DMS 273 (cell line): ENCODE results near the gene CEP70.
"Not testable (repeated sequence)": the region's sequence is repeated elsewhere in the genome, so short reads cannot be mapped to it uniquely, and the experiment has no call there.

Source experiments
- DNase-seq: peaks from one replicate; lab custom pipeline; 2025; ENCODE audit not compliant: unreplicated experiment; lab: John Stamatoyannopoulos, UW

CEP70 gene

DNA sequence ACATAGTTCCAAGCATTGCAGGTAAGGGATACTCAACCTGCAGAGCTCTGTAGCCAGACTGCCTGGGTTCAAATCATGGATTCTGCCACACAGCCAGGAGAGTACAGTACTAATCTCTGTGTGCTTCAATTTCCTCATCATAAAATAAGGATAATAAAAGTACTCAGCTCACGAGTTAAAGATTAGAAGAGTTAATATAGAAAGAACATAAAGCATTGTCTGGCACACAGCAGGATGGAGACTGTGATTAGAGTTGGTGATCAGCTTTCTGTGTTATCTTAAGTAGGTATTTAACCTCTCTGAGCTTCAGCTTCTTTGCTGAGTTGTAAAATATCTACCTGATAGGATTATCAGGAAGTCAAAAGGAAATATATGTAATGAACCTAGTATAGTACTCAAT is 2.7 kb downstream of the CEP70 start:
- no peak for DNase-seq

GRCh38 chr3:138588445-138588844 is 5.6 kb downstream of the CEP70 start:
- DNase-seq: no peak

DNA sequence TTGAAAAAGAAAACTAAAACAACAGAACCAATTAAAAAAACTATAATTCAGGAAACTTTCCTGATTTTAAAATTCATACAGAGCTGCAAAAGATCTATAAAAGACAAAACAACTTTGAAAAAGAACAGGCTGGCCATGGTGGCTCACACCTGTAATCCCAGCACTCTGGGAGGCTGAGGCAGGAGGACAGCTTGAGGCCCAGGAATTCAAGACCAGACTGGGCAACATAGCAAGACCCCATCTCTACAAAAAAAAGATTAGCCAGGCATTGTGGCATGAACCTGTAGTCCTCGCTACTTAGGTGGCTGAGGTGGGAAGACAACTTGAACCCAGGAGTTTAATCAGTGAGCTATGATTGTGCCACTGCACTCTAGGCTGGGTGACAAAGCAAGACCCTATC is 6.7 kb downstream of the CEP70 start:
- DNase-seq: no peak

GRCh38 chr3:138578961-138579574 is 15.0 kb downstream of the CEP70 start:
- no peak for DNase-seq

DNA sequence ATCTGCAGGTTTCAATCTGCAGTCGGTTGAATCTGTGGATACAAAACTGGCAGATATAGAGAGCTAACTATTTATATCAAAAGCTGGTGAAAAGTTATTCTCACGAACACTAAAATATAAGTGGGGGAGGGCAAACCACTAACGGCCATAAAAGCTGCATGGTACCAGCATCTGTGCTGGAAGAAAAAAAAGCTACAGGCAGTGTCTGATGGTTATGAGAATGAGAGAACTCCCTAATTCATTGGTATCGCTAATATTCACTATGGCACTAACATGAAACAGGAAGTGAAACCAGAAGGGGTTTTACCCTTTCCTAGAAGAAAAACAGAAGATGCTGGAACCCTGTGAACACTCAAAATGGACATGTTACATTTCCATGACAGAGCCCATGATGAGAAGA is 15.9 kb downstream of the CEP70 start:
- no peak for DNase-seq

DNA sequence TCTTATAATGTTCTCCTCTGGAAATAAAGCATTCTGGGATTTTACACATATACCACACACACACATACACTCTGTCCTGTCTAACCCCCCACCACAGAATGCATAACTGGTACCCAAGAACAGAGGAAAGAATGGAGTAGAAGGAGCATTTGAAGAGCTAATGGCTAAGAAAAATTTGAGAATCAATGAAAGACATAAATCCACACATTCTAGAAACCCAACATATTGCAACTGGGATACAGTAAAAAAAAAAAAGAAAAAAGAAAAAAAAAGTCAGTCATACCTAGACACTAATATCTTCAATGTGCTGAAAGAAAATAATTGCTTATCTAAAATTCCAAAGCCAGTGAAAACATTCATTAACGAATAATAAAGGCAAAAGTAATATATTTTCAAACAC is 20.9 kb downstream of the CEP70 start:
- DNase-seq: no peak

DNA sequence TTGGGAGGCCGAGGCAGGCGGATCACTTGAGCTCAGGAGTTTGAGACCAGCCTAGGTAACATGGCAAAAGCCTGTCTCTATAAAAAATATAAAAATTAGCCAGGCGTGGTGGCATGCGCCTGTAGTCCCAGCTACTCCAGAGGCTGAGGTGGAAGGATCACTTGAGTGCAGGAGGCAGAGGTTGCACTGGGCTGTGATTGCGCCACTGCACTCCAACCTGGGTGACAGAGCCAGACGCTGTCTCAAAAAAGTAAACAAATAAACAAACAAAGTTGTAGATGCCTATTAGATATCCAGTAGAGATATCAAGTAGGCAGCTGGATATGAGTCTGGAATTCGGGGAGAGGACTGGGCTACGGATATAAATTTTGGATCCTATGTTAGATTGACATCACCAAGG is 24.4 kb downstream of the CEP70 start:
- DNase-seq: not testable (repeated sequence)

GRCh38 chr3:138569090-138569489 is 25.0 kb downstream of the CEP70 start:
- no peak for DNase-seq

GRCh38 chr3:138567403-138567802 is 26.7 kb downstream of the CEP70 start:
- peak; percentile 20 for DNase-seq

- DNase-seq: not testable (repeated sequence)
Measured at GRCh38 chr3:138566293-138566692, 27.8 kb downstream of the CEP70 start.

GRCh38 chr3:138562902-138563301 is 31.2 kb downstream of the CEP70 start:
- not testable (repeated sequence) for DNase-seq

DNA sequence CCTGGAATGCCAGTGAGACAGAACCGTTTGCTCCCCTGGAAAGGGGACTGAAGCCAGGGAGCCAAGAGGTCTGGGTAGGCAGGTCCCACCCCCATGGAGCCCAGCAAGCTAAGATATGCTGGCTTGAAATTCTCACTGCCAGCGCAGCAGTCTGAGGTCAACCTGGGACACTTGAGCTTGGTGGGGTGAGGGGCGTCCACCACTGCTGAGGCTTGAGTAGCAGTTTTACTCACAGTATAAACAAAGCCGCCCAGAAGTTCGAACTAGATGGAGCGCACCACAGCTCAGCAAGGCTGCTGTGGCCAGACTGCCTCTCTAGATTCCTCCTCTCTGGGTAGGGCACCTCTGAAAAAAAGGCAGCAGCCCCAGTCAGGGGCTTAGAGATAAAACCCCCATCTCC is 33.6 kb downstream of the CEP70 start:
- DNase-seq: no peak

DNA sequence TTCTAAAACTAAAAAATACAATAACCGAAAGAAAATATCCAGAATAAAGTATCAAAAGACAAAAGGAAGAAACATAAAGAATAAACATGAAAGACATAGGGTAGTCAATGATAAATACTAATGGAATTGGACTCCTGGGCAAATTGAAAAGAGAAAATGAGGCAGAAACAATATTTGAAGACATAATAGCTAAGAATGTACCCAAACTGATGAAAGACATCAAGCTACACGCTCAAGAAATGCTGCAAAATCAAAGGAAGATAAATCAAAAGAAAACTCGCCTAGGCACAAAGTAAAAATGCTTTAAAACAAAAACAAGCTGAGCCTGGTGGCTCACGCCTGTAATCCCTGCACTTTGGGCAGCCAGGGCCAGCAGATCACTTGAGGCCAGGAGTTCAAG is 34.9 kb downstream of the CEP70 start:
- no peak for DNase-seq

DNA sequence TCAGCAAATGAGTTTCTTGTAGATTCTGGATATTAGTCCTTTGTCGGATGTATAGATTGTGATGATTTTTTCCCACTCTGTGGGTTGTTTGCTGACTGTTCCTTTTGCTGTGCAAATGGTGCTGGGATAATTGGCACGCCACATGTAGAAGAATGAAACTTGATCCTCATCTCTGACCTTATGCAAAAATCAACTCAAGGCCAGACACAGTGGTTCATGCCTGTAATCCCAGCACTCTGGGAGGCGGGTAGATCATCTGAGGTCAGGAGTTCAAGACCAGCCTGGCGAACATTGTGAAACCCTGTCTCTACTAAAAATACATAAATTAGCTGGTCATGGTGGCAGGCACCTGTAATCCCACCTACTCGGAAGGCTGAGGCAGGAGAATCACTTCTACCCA is 39.3 kb downstream of the CEP70 start:
- not testable (repeated sequence) for DNase-seq

DNA sequence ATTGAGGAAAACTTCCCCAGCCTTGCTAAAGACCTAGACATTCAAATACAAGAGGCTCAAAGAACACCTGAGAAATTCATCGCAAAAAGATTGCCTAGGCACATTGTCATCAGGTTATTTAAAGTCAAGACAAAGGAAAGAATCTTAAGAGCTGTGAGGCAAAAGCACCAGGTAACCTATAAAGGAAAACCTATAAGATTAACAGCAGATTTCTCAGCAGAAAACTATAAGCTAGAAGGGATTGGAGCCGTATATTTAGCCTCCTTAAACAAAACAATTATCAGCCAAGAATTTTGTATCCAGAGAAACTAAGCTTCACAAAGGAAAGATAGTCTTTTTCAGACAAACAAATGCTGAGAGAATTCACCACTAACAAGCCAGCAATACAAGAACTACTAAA is 43.1 kb downstream of the CEP70 start:
- DNase-seq: not testable (repeated sequence)

GRCh38 chr3:138549179-138549977 is 44.7 kb downstream of the CEP70 start:
- no peak for DNase-seq

DNA sequence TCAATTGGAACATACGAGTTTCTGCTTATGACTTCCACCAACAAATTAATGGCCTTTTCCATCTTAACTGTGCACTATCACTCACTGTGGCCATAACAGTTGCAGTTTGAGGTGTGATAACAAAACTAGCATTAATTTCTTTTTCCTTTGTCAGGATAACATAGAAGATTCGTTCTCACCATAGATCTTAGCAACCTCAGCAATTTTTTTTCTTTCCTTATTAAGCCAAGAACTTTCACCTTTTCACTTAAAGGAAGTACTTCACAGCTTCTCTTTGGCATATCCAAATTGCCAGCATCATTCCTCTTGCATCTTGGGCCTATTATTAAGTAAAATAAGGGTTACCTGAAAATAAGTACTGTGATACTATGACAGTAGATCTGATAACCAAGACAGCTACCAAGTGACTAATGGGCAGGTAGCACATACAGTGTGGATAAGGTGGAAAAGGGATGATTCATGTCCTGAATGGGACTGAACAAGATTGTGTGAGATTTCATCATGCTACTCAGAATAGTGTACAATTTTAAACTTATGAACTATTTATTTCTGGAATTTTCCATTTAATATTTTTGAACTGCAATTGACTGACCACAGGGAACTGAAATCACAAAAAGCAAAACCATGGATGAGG is 46.6 kb downstream of the CEP70 start:
- DNase-seq: no peak

- DNase-seq: no peak
Measured at GRCh38 chr3:138544546-138544945, 49.5 kb downstream of the CEP70 start.

DNA sequence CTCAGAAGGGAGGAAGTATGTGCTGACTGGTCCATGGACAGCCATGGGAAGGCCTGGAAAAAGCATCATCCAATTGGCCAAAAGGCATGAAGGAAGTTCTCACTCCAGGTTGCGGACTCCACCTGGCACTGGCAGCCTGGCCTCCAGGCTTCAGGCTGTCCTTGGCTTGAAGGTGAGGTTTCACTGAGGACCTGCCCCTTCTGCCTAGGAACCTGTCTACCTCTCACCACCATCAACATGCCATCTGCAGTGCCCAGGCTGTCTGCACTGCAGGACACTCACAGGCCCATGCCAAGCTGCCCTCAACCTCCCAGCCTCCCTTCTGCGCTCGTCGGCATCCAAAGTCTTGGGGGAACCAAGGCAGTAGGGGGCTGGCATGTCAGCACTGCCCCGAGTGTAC is 51.1 kb downstream of the CEP70 start:
- no peak for DNase-seq

- no peak for DNase-seq
Measured at GRCh38 chr3:138539352-138539751, 54.7 kb downstream of the CEP70 start.

DNA sequence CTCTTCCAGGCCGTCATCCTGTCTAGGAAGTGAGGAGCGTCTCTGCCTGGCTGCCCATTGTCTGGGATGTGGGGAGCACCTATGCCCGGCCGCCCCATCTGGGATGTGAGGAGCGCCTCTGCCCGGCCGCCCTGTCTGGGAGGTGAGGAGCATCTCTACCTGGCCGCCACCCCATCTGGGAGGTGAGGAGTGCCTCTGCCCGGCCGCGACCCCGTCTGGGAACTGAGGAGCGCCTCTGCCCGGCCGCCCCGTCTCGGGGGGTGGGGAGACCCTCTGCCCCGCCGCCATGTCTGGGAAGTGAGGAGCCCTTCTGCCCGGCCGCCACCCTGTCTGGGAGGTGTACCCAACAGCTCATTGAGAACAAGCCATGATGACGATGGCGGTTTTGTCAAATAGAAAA is 72.6 kb downstream of the CEP70 start:
- DNase-seq: not testable (repeated sequence)
